Germinal center (tissue), 1 donor: ENCODE results near the gene SRGAP2B.
"Not testable (repeated sequence)": the region's sequence is repeated elsewhere in the genome, so short reads cannot be mapped to it uniquely, and the experiment has no call there.

Source experiments
- DNase-seq: peaks from one replicate; pipeline ENCODE4 v3.0.0; 2012; ENCODE audit warnings: mixed read lengths, low spot score

SRGAP2B gene

DNA sequence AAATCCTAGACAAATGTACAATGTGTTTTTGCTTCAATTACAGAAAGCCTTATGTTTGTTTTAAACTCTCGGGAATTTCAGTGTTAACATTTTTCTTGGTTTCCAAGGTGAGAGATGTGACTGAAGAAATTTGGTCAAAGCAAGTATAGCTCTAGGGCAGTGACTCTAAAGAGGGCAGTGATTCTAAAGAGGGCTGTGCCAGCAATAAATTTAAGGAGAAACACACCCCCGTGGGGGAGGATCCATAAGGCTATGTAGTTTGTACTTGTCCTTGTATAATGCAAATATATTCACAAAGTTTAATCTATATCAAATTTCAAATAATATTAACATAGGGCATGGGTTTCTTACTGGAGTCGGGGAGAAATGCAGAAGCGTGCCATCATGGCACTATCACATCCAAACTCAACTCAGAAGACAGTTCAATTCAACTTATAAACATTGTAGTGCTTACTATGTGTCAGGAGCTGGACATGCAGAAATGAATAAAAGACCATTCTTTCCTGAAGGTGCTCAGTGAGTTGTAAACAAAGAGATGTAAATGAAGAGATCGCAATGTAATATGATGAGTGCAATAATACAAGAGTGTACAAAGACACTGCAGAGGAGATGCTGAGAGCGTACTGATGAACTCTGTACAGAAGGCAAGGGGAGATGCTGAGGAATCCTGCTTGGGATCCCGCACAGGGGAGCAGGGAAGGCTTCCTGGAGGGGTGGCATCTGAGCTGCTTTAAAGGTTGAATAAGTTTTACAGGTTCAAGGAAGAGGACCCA, 12.5 kb downstream of the SRGAP2B start:
- DNase-seq: not testable (repeated sequence)

DNA sequence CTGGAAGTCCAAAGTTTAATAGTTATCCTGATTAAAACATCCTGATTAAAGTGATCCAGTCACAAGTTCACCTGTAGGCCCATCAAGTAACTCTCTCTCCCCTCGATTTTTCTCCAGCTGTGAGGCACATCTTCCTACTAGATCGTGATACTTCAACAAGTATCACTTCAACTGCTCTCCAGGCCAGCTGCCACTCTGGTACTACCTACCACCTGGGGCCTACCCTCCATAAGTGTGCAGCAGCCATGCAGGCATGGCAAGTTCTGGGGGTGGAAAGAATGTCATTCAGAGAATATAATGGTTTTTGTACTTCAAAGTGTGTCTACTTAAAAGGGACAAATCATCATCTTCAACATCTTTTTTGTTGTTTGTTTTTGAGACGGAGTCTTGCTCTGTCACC, 14.9 kb downstream of the SRGAP2B start:
- not testable (repeated sequence) for DNase-seq

DNA sequence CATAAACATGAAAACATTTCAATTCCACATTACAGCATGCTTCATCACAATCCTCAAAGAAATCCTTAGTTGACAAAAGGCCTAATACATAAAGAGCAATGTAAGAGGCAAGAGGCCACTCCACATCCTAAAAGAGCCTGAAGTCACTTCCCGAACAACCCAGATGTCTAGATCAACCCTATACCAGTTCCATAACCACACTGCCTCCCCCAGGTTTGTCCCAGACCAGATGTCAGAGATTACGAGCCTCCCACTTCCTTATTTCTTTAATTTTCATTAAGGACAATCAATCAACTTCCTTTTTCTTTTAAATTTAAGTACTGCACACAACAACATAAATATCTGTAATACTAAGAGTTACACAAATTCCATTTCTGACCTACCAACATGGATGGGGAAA, 15.4 kb downstream of the SRGAP2B start:
- not testable (repeated sequence) for DNase-seq

DNA sequence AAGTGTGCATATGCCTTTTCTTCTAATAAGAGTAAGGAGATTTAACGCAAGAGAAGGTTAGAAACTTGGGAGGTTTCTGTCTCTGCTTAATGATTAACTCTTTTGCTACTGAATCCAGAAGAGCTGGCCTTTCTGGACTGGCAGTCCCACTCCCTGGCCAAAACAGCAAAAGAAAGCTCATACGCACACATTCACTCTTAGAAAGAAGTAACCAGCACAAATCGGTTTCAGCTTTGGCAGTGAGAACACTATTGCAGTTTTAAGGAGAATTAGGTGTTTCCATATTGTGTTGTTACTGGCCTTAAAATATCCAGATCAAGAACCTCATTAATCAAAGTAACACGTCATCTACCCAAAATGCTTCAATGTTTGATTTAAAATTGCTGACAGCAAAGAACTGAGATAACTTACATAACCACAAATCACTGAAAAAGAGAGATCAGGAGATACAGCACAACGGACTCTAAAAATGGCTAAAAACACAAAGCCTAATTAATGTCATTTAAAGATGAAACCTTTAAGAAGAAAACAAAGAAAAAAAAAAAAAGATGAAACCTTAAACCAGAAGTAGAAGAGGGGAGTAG, 16.2 kb downstream of the SRGAP2B start:
- DNase-seq: not testable (repeated sequence)

DNA sequence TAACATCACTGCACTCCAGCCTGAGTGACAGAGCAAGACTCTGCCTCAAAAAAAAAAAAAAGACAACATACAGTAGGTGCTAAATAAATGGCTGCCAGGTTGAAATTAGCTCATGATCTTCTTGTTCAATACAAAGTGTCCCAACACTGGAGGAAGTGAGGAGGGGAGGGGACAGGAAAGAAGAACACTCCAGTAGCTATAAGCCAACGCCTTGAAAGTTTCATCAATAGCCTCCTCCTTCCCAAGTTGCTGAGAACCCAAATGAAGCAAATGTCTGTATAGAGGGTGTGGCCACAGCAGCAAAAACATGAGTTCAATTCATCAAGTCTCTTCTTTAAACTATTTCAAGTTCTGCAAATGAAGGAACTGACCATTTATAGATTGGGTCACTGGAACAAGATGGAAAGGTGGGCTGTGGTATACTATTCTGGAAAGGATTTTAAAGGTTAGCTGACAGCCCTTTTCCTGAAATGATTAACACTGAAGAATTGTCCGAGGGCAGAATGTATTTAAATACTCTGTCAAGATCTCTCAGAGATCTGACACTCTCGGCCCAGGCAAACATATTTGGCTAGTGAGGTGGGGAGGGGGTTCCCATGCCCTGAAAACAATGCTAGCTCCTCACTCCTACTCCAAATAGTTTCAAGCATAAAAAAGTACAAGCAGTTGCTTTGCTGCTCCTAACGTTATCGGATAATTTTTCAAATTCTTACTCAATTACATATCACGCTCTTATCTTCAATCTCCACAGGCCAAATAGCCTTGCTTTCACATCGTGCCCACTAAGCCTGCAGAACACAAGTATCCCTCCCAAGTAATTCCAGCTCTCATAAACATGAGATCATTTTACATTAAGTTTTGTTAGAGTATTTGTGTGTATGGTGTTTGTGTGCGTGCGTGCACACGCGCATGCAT, 17.0 kb downstream of the SRGAP2B start:
- DNase-seq: not testable (repeated sequence)

DNA sequence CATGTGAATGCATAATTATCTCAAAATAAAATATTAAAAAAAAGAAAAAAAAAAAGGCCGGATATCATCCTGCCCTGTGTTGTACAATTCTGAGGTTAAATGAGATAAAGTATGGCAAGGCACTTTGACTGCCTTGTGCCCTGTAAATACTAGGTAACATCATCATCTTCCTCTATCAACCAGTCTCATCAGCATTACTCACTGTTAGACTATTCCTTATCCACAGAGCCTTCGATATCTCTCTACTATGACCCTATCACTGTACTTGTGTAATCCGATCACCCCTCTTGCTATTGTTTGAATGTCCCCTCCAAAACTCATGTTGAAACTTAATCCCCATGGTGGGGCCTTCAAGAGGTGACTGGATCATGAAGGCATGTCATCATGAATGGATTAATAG, 18.3 kb downstream of the SRGAP2B start:
- not testable (repeated sequence) for DNase-seq

DNA sequence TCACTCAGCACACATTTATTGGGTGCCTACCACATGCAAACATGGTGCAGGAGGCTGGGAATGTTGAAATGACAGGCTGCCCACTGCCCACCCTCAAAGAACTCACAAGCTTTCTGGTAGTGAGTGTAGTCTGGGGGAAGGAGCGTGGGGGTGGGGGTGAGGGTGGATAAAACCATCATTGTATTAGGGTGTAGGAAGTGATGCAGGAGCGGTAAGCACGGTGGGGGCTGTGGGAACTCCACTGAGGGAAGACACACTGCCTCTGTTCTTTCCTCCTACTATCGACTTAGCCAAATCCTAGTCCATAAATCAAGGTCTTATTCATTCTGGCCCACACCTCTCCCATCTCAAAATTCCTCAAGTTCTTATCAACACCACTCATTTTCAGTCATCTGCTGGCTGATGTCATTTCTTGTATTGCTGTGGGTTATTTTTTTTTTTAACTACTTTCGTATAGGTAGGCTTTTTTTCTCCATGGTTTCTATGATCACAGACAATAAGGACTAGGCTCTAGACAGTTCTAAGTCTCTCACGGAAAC, 21.0 kb downstream of the SRGAP2B start:
- DNase-seq: not testable (repeated sequence)

DNA sequence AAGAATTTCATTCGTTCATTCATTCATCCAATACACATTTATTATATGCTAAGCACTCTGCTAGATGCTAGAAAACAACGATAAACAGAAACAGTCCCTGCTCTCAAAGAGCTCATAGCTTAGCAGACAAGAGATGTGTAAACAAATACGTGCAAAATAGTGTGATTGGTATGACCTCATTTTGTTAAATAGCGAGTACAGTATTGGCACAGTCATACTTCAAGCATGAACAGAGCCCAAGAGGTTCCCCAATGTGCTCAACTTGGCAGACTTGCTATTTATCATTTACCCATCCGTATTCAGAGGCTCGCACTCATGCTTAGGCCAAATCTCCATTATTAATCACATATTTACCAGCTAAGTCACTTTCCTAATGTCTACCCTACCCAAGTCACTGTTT, 23.6 kb downstream of the SRGAP2B start:
- DNase-seq: not testable (repeated sequence)

DNA sequence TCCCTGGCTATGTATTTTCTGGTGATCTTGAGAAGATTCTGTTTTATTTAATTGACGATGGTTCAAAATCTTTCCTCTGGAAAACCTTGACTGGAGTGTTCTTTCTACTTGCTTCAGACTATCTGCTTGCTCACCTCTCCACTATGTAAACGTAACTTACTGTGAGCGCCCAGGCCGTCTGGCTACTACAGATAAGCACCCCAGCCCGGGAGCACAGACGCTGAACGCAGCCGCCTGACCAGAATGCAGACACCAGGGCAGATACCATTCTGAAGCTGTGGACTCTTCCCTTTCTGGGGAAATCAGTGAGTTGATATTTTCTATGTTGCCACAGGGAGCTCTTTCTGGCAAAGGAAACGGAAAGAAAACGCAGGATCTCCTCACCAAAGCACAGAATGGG, 28.6 kb downstream of the SRGAP2B start:
- DNase-seq: not testable (repeated sequence)

DNA sequence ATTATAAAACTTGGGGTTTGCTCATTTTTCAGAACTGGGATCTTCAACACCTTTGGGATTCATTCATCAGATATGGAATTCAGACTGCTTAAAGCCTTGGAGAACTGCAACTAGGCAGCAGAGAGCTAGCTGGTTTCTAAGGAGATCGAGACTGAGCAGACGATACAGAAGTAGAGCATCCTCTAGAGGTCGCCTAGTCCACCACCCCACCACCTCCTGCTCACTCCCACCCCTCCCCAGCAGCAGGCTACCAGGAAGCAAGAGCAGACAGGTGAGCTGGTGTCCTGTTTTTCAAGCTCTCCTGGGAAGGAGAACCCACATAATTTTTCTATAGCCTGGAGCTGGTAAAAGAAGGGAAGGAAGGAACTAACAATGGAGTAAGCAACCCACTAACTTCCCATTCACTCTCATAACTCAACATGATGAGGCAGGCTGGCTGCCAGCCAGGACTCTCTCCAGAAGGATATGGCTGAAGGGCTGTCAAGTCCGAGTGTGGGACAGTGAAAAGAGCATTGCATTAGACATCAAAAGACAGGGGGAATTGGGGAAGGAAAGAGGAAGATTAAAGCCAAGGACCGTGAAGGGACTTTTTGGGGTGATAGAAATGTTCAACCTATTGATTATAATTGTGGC, 29.8 kb downstream of the SRGAP2B start:
- not testable (repeated sequence) for DNase-seq

DNA sequence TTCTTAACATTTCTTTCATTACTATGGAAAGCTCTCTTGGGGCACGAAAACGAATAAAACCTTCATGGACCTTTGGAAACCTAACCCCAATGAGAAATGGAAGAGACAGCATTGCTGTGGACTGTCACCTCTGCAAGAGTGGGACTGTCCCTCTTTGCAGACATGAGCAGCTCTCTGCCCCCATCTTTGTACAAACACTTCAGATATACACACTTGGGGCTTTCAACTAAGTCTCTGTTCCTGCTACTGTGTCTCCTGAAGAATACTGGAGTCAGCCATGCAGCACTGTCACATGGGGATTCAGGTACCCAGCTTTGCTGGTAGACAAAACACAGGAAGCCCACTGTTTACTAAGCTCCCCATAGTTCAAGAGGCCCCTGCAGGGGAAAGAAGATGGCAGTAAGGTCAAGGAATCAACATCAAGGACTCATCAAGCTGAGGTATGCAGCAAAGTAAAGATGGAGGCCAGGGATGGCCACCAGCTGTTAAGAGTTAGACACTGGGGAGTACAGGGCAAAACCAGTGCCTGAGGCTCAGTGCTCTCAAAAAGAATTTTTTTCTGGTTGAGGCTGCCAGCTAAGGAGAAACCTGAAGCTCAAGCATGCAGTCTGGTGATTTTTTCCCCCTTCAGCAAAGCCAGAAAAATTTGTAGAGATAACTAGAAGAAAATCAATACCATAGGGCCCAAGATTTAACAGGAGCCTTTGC, 31.0 kb downstream of the SRGAP2B start:
- DNase-seq: not testable (repeated sequence)

DNA sequence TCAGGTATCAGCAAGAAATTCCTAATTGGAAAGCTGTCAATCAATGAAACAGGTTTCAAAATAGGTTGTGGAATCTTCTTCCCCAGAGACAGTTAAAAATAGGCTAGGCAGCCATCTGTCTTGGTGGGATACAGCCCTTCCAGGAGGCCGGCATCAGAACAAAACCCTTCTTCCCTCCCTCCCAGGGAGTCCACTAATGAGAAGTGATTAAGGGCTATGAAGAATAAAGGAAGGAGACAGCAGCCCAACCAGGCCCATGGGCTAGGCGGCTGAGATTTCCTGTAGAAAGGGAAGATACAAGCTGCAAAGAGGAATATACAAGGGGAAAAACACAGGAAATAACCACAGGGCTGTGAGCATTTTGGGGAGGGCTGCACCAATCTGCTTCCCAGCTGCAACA, 31.8 kb downstream of the SRGAP2B start:
- not testable (repeated sequence) for DNase-seq

DNA sequence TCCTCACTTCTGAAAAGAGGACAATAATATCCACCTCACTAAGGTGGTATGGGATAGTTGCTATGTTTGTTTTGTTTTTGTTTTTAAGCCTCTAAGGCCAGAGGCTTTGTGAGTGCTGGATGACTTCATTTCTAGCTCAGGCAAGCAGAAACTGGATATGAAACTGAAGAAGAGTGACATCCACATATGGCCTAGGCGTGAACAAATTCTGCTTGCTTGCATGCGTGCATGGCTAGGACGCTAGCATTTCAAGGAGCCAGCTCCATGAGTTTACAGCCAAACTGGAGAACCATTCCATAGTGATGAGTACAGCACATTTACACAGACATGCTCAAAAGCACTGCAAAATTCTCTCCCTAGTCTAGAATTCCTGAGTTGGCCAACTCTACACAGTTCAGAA, 36.9 kb downstream of the SRGAP2B start:
- not testable (repeated sequence) for DNase-seq

DNA sequence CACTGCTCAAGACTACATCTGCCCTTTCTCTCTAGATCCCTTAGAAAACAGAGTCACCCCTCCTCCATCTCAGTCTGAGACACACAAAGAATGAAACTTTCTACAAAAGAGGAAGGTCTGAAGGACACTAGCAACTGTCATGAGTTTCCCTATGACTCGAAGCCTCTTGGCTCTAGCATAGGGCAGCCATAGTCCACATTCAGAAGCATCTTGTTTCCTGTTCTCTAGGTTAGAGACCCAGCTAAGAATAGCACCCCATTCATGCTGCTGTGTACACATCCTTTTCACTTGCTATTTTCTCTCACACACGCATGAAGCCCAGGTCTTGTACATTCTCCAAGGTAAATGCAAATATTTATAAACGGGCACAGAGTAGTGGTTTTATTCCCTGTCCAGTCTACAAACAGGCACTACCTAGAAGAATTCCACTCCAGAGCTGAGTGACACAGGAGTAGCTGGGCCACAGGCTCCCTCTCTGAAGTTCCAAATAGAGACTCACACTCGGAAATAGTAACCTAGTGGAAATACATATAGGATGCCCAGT, 39.8 kb downstream of the SRGAP2B start:
- not testable (repeated sequence) for DNase-seq

DNA sequence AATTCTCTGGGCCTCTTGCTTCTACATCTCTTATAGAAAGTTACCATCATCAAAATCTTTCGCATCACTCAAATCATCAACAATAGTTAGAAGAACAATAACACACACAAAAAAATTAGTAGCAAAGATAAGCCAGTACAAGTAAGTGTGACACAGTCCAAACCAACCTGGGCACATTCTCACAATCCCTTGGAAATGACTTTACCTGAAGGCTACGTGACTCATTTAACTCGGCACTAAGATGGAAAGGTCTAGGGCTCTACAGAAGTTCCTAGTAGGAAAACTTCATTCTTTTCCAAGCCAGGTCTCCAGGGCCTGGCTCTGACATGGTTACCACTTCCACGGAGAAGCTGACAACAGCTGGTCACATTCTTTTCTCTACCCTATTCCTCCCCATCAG, 41.7 kb downstream of the SRGAP2B start:
- not testable (repeated sequence) for DNase-seq

DNA sequence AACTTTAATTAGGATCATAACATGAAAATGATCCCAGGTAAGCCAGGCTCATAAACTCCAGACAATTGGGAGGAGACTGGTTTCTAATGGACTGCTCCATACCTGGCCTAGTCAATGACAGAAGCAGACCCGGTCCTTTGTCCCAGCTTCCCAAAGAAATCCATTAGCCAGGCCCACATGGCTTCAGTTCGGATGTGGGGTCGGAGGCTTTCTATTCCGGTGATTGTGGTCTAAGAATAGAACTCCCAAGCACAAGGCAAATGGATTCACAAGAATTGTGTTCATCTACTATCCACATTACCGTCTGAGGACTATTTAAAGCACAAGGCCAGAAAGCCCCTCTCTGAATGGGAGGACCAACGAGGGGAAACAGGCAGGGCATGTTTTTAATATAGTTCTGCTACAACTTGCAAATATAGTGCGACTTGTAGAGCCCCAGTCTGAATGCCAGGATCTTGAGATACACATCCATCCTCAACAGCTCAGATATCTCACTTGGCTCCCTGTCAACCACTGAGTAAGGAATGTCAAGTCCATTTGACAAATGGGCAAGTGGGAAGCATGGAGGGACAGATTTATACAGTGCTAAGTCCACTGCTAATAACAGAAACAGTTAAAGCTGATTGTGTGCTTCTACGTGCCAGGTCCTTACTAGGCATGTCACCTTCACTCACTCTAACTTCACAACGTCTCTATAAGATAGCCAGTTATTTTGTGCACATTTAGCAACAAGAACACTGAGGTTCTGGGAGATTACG, 42.9 kb downstream of the SRGAP2B start:
- not testable (repeated sequence) for DNase-seq

DNA sequence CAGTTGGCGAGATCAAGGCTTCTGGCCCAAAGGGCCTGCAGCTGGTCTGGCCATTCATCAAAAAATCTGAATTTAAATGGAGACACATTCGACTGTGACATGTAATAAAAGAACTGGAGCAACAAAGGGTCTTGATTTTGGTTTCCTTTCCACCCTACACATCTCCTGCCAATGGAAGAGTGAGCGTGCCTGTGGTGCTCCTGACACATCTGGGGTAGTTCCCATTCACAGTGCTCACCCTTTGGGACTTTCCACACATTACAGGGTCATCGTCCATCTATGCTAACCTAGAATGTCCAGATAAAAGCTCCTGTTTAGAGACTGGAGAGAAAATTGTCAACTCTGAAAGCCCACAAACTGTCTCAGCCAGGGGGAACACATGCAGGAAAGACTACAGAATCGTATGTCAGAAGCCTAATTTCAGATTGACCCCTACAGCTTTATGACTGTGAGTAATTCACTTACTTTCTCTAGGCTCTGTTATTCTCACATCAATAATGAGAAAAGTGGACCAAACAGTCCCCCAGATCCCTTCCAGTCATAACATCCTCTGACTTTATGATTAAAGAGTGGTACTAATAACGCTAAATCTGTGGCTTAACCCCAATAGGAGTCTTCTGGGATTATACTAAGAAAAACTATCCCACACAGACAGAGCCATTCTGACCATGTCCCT, 46.8 kb downstream of the SRGAP2B start:
- not testable (repeated sequence) for DNase-seq

DNA sequence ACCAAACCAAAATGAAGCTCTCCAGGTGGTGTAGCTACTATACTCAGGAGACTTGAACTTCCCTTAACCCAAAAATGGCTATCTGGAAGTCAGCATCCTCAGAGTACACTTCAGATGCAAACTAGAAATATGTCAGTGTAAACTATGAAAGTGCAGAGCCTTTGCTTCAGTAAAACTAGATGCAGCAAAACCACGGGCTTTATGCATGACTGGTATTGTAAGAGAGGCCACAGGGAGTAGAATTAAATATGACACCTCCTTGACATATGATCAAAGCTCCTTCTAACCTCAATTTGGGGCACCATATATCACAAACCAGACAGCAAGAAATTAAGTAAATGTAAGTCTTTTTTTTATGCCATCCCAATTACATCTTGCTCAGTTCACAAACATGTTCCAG, 47.6 kb downstream of the SRGAP2B start:
- not testable (repeated sequence) for DNase-seq

DNA sequence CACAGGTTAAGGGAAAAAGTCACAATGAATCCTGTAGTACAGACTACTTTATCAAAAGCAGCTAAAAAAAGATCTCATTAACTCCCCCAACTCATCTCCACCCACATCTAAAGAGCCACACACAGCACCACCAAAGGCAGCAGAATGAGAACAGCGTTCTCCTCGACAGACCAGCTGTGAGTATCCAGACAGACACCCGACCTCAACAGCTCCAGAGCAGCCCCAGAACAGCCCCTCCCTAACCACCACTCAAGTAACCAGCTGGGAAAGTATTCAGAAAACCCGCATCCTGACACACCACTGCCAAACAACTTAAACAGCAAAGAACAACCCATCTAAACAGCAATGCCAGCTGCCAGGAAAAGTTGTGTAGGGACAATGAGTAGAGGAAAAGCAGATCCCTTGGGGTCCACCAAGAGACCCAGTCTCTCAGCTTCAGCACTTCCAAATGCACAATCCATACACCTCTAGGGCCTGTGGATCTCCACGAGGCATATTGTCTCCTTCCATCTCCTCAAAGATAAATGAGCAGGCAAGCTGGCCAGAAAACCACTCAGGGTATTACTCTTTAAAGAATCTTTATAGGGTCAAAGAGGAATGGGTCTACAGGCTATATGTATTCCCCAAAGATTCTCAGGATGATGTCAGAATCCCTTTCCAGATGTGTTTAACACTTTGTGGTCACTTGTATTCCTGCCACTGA, 49.4 kb downstream of the SRGAP2B start:
- not testable (repeated sequence) for DNase-seq
